ENCODE results near the gene TSC2.

DNA sequence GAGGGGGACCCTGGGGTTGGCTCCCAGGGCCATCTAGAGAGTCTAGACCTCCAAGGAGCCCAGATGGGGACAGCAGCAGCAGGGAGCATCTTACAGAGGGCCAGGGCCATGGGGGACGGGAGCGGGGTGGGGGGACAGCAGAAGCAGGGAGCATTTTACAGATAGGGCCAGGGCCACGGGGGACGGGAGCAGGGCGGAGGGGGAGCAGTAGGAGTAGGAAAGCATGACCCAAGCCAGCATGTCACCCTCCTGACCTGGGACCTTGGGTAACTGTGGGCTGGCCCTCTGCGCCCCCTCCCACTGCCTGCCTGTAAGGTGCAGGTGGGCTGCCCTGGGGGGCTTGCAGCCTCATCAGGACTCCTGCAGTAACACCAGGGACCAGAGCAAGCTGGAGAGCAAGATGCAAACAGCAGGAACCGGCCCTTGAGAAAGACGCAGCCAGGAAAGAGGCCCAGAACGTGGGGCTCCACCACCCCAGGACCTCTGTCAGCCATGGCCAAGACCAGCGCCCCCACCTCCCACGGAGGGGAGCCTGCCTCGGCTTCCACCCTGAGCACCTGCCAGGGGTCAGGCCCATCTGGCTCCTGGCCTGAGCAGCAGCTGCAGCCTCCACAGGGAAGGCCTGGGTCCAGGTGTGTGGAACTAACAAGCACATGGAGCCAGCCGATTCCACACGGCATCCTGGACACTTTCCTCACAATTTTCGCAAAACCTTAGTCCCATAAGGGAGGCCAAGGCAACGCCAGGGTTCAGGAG is 40.5 kb upstream of the TSC2 start:
- TF ChIP-seq, protein P1, sequence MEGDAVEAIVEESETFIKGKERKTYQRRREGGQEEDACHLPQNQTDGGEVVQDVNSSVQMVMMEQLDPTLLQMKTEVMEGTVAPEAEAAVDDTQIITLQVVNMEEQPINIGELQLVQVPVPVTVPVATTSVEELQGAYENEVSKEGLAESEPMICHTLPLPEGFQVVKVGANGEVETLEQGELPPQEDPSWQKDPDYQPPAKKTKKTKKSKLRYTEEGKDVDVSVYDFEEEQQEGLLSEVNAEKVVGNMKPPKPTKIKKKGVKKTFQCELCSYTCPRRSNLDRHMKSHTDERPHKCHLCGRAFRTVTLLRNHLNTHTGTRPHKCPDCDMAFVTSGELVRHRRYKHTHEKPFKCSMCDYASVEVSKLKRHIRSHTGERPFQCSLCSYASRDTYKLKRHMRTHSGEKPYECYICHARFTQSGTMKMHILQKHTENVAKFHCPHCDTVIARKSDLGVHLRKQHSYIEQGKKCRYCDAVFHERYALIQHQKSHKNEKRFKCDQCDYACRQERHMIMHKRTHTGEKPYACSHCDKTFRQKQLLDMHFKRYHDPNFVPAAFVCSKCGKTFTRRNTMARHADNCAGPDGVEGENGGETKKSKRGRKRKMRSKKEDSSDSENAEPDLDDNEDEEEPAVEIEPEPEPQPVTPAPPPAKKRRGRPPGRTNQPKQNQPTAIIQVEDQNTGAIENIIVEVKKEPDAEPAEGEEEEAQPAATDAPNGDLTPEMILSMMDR (IDR thresholded peaks at IDR 0.05): no peak
- TF ChIP-seq POLR2A (IDR thresholded peaks at IDR 0.05): no peak
